Measurements from ENCODE around the gene SCAF8.
"Not testable (repeated sequence)": the region's sequence is repeated elsewhere in the genome, so short reads cannot be mapped to it uniquely, and the experiment has no call there.

SCAF8 gene

GRCh38 chr6:154737424-154737823 lies 4.2 kb downstream of the SCAF8 start:
- no peak for DNase-seq

GRCh38 chr6:154738551-154738961 lies 5.3 kb downstream of the SCAF8 start:
- DNase-seq, result no peak

DNA sequence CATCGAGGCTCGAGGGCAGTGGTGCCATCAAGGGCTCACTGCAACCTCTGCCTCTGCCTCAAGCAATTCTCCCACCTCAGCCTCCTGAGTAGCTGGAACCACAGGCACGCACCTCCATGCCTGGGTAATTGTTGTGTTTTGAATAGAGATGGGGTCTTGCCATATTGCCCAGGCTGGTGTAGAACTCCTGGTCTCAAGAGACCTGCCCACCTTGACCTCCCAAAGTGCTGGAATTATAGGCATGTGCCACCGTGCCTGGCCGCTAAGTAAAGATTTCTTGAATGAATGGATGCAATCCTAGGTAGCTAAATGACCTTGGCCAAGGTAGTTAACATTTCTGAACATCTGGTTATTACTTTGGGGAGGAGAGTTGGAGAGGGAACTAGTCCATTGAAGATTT lies 7.4 kb downstream of the SCAF8 start:
- DNase-seq, result no peak

GRCh38 chr6:154742891-154743290 lies 9.7 kb downstream of the SCAF8 start:
- no peak for DNase-seq

- DNase-seq, result not testable (repeated sequence)
These were observed 11.0 kb downstream of the SCAF8 start for GRCh38 chr6:154744029-154744745.

- DNase-seq, result no peak
These were observed 12.0 kb downstream of the SCAF8 start for GRCh38 chr6:154745243-154745642.

- DNase-seq, result no peak
These were observed 16.1 kb downstream of the SCAF8 start for GRCh38 chr6:154749341-154749740.

GRCh38 chr6:154751011-154751800 lies 18.0 kb downstream of the SCAF8 start:
- no peak for DNase-seq

- no peak for DNase-seq
These were observed 18.8 kb downstream of the SCAF8 start for GRCh38 chr6:154752022-154752421.

DNA sequence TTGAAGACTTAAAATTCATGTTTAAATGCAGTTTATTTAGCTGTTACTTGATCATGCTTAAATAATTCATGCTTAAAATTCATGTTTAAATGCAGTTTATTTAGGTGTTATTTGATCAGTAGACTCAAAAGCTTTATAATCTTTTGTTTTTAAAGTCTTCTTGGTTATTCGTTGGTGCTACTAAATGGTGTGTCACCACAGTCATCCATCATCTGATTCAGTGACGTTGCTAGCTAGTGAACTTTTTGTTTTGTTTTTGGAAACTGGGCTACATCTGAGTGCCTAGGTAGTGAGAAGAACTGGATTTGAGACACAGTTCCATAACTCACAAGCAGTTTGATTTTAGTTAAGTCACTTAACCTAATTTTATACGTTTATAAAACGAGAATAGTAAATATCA lies 20.9 kb downstream of the SCAF8 start:
- no peak for DNase-seq

DNA sequence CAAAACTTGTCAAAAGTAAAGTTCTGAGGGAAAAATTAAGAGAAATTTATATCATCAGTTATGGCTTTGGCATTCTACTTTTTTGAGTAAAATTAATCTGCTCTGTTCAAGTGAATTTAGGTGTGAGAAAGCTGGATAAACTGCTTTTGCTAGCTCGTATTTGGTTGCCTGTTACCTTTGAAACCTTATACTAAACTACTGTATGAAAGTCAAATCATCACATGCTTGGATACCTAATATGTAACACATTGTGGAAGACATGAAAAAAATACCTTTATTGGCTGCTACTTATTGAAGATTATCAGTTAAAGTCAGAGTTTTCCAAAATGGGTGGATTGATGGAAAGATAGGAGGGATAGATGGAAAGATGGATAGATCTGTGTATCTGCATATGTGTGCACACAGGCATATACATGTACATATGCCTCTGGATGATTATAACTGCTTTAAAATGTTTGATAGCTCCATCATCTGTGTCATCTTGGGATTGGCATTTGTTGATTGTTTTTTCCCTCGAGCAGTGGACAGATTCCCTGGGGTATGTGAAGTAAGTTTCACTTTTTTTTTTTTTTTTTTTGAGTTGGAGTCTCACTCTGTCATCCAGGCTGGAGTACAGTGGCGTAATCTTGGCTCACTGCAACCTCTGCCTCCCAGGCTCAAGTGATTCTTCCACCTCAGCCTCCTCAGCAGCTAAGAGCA lies 24.3 kb downstream of the SCAF8 start:
- DNase-seq, result no peak

DNA sequence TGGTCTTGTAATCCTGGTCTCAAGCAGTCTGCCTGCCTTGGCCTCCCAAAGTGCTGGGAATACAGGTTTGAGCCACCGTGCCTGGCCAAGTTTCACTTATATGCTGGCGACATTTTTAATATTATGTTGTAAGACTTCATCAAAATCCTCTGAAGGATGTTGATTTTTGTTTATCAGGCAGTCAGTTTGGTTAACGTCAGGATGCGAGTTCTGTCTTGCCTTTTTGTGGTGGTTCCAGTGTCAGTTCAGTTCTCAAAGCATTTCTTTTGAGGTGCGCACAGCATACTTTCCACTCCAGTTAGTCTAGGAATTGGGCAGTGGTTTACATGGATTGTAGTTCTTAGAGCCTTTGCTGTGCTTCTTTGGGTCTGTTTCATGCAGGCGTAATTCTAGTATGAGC lies 24.9 kb downstream of the SCAF8 start:
- DNase-seq, result no peak

DNA sequence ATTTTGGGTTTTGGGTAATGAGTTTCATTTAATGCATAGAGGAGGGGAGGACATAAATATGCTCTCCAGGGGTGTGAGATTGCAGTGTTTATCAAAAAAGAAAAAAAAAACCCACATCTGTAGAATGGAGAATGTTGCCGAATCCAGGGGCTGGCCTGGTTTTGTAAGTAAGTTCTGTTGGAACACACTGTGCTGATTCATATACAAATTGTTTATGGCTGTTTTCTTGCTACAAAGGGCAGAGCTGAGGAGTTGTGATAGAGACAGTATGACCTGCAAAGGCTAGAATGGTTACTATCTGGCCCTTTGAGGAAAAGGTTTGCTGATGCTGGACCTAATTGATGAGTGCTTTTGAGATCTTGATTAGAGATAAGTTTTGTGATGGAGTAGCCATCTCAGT lies 30.4 kb downstream of the SCAF8 start:
- no peak for DNase-seq

DNA sequence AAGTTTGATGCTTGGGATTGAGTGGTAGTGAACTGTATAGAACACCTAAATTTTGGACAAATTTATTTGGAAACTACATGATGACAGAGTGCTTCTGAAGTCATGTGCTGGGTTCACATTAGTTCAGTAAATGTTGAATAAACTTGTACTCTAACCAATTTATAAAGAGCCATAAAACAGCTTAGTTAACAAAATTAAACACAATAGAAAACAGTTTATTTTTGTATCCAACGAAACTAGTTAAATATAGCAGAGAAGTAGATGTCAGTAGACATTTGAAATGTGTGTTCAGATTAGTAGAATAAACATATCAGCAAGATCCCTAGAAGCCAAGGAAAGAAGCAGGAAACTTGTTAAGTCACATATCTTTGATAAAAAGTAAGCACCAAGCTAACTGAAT lies 32.1 kb downstream of the SCAF8 start:
- DNase-seq, result no peak

GRCh38 chr6:154766288-154766687 lies 33.1 kb downstream of the SCAF8 start:
- DNase-seq, result no peak

- no peak for DNase-seq
These were observed 33.9 kb downstream of the SCAF8 start for GRCh38 chr6:154767003-154767723.

DNA sequence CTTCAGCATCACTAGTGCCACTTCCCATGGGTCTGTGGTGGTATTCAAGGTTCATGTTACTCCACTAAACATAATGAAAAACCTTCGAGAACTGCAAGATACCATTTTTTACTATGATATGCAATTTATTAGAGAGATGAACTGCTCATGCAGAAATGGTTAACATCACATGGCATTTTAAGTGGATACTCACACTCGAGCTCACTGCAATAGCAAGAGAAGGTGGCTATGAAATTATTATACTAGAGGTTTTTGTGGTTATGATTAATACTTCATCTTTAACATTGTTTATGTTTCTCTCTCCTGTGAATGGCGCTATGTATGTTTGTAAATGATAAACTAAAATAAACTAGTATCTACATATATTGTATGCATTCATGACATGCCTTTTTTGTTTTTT lies 35.1 kb downstream of the SCAF8 start:
- no peak for DNase-seq

DNA sequence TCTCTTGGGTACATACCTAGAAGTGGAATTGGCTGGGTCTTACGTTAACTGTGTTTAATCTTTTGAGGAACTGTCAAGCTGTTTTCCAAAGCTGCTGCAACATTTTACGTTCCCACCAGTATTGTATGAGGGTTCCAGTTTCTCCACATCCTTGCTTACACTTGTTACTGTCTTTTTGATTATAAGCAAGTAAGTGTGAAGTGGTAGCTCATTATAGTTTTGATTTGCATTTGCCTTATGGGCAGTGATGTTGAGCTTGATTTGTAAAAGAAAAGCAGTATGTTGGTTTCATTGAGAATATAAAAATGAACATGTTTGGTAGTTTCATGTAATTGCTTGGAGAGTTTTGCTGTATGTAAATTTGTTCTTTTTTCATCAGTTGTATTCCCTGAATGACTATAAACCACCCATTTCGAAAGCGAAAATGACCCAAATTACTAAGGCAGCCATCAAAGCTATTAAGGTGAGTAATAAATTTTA lies 40.4 kb downstream of the SCAF8 start:
- DNase-seq, result no peak

- DNase-seq, result not testable (repeated sequence)
These were observed 45.9 kb downstream of the SCAF8 start for GRCh38 chr6:154779157-154779556.

GRCh38 chr6:154782193-154782592 lies 49.0 kb downstream of the SCAF8 start:
- DNase-seq, result no peak

DNA sequence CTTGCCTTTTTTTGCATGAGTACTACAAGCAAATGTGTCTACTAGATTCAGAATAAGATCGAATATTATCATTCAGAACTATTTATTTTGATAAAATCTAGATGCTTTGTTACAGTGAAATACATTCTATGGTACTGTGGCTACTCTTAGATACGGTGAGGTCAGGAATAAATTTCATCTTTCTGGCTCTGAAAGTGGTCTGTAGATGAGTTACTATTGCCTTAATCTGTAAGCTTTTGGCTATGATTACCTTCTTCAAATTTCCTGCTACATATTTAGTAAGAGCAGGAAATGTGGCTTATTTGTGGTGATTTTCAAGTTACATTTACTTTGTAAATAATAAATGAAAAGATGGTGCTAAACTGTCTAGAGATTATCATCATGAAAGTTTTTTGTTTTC lies 50.0 kb downstream of the SCAF8 start:
- no peak for DNase-seq

GRCh38 chr6:154785075-154785474 lies 51.9 kb downstream of the SCAF8 start:
- no peak for DNase-seq
